Panc1 (cell line): Measurements from ENCODE around the gene KMT2A. TPM values are rescaled to one million over a fixed set of nuclear protein-coding genes. Genes with fewer than 3 reads are reported as not detected.

Source experiments
- ATAC-seq: fragments of 200-7000 bp; cut with Tn5 transposase; 2 replicates; pipeline ENCODE4 v1.9.1; 2020; ENCODE audit warnings: mild to moderate bottlenecking, moderate library complexity
- BruUV-seq: library from RNA; stranded (reverse); fragments of 400-500 nt; replicated peaks from 2 replicates; lab custom pipeline; 2021; lab: Mats Ljungman, UMichigan
- CTCF ChIA-PET: fragments of 300-600 bp; sonication (Branson Sonifier 250); formaldehyde crosslinking; loops from one replicate; lab custom pipeline; 2022; ENCODE audit warnings: antibody characterized with exemption; lab: Charles Lee
- POLR2A ChIA-PET: fragments of 300-600 bp; sonication (Branson Sonifier 250); formaldehyde crosslinking; loops from one replicate; lab custom pipeline; 2022; ENCODE audit warnings: antibody characterized with exemption; lab: Charles Lee
- DNase-seq: peaks from one replicate; pipeline ENCODE4 v3.0.0-alpha.2; 2010; ENCODE audit warnings: low read depth, low spot score
- H3K27ac ChIP-seq: 2 replicates; pipeline ENCODE4 v1.5.1; 2011; ENCODE audit warnings: mild to moderate bottlenecking, low read length, inconsistent platforms
- H3K27me3 ChIP-seq: fragments of 200-500 bp; sonication (Bioruptor generic); 2 replicates; pipeline ENCODE4 v1.6.0; 2014; ENCODE audit warnings: low read length, inconsistent platforms; ENCODE audit not compliant: control insufficient read depth, insufficient read depth
- H3K36me3 ChIP-seq: fragments of 200-500 bp; sonication (Bioruptor generic); 2 replicates; pipeline ENCODE4 v1.5.1; 2014; ENCODE audit warnings: inconsistent platforms, mild to moderate bottlenecking, low read length, moderate library complexity; ENCODE audit not compliant: control insufficient read depth, insufficient read depth
- H3K4me1 ChIP-seq: 2 replicates; pipeline ENCODE4 v1.5.1; 2011; ENCODE audit warnings: inconsistent platforms, mild to moderate bottlenecking, low read length, moderate library complexity; ENCODE audit not compliant: control insufficient read depth, insufficient read depth
- H3K4me3 ChIP-seq, 2 experiments: 2 replicates each; pipeline ENCODE4 v1.5.1; 2011 to 2012; ENCODE audit warnings: low read depth in 2 of 2, low read length in 2 of 2, mild to moderate bottlenecking in 2 of 2, inconsistent platforms in 1 of 2, moderate library complexity in 1 of 2
- H3K9me3 ChIP-seq: fragments of 200-500 bp; sonication (Bioruptor generic); 2 replicates; pipeline ENCODE4 v1.5.1; 2014; ENCODE audit warnings: low read depth, mild to moderate bottlenecking, inconsistent platforms, low read length, moderate library complexity; ENCODE audit not compliant: control insufficient read depth, insufficient read depth
- CTCF ChIP-seq: fragments of 450-650 bp; IDR thresholded peaks from 2 replicates; pipeline ENCODE4 v1.5.1; 2017; ENCODE audit warnings: mild to moderate bottlenecking
- POLR2AphosphoS5 ChIP-seq: IDR thresholded peaks from 2 replicates; pipeline ENCODE4 v1.6.1; 2012; ENCODE audit warnings: mild to moderate bottlenecking, low read depth, low read length, moderate library complexity
- REST ChIP-seq, 2 experiments: IDR thresholded peaks; 2 replicates each; pipeline ENCODE4 v1.6.1; 2011 to 2012; ENCODE audit warnings: low read depth in 2 of 2, control low read depth in 1 of 2, low read length in 1 of 2, mild to moderate bottlenecking in 1 of 2, moderate library complexity in 1 of 2; ENCODE audit not compliant: insufficient read depth in 1 of 2
- SIN3A ChIP-seq: IDR thresholded peaks from 2 replicates; pipeline ENCODE4 v1.6.1; 2012; ENCODE audit warnings: low read depth, mild to moderate bottlenecking, low read length, moderate library complexity, borderline replicate concordance; ENCODE audit not compliant: insufficient read depth
- TCF7L2 ChIP-seq: IDR thresholded peaks from 2 replicates; pipeline ENCODE4 v1.6.1; 2011; ENCODE audit warnings: mild to moderate bottlenecking, low read depth, low read length, inconsistent platforms
- in situ Hi-C: cut with HindIII; loops from 2 replicates; pipeline ENCODE4 v1.10.0; 2016; ENCODE audit warnings: low sequenced_read_pairs, low pct_unique_long_range_greater_than_20kb
- intact Hi-C: fragments of 100-400 bp; cut with micrococcal nuclease; formaldehyde crosslinking; loops from one replicate; pipeline ENCODE4 v1.10.0; 2022; ENCODE audit not compliant: unreplicated experiment
- total RNA-seq: library from RNA; stranded (reverse); gene quantifications from one replicate; pipeline ENCODE4 v1.2.1, GENCODE V29; 2021; ENCODE audit not compliant: unreplicated experiment

KMT2A gene
- total RNA-seq, 1 experiment from 2014 or later, result 139 TPM

GRCh38 chr11:118533769-118534729, 97.8 kb downstream of the KMT2A start:
- no peak for DNase-seq
- ChIA-PET POLR2A (interaction anchor here (0.6 kb wide), 1 partner anchor 59 kb away, joined by 3 read pairs; no protein-coding TSS in a partner anchor), CTCF (no interaction called here)
- Histone ChIP-seq H3K27me3 (no peaks in the 10 kb centered on the region), H3K4me3 (no peak overlapping the region), H3K36me3 (no peaks in the 10 kb centered on the region), H3K9me3 (no peaks in the 10 kb centered on the region), H3K4me1 (peaks cover 9% of the 10 kb centered on the region; the same call in 1 of the 2 replicates), H3K27ac (no peak overlapping the region)
- in situ Hi-C loops (no loop called here), intact Hi-C loops (loop anchor here (5.0 kb wide), 1 partner anchor 33 kb away; the partner anchor contains the start of gene IFT46)
- BruUV-seq, result no TSS peak
- TF ChIP-seq REST (IDR thresholded peaks at IDR 0.05; ENCODE audit: insufficient read depth in 1 of 2, low read depth in 2 of 2, low read length in 1 of 2) (no peak), TCF7L2 (peak; percentile 62; the same call in 1 of the 2 replicates)
- peak; percentile 32; the same call in 1 of the 2 replicates for ATAC-seq

- TF ChIP-seq SIN3A (no peak), TCF7L2 (no peak), POLR2AphosphoS5 (no peak), REST (IDR thresholded peaks at IDR 0.05; ENCODE audit: insufficient read depth in 1 of 2, low read depth in 2 of 2, low read length in 1 of 2) (no peak), CTCF (no peak)
- Histone ChIP-seq H3K36me3 (no peaks in the 10 kb centered on the region), H3K9me3 (no peaks in the 10 kb centered on the region), H3K27ac (no peak overlapping the region), H3K4me1 (peaks cover 3% of the 10 kb centered on the region; the same call in 1 of the 2 replicates), H3K4me3 (no peak overlapping the region), H3K27me3 (no peaks in the 10 kb centered on the region)
- ATAC-seq (no peak), DNase-seq (no peak)
- POLR2A ChIA-PET, result interaction anchor here (0.5 kb wide), 1 partner anchor 157 kb away, joined by 3 read pairs; no protein-coding TSS in a partner anchor
- CTCF ChIA-PET, result no interaction called here
- no TSS peak for BruUV-seq
- in situ Hi-C loops, result no loop called here
- intact Hi-C loops, result no loop called here
These were observed 99.0 kb downstream of the KMT2A start for GRCh38 chr11:118535261-118535660.
